ENCODE data around the gene RBM15. TPM values are rescaled to one million over a fixed set of nuclear protein-coding genes. Genes with fewer than 3 reads are reported as not detected.

RBM15 gene
- total RNA-seq, 1 donor from 2014 or later: 36.6 TPM

- TF ChIP-seq, protein P1, sequence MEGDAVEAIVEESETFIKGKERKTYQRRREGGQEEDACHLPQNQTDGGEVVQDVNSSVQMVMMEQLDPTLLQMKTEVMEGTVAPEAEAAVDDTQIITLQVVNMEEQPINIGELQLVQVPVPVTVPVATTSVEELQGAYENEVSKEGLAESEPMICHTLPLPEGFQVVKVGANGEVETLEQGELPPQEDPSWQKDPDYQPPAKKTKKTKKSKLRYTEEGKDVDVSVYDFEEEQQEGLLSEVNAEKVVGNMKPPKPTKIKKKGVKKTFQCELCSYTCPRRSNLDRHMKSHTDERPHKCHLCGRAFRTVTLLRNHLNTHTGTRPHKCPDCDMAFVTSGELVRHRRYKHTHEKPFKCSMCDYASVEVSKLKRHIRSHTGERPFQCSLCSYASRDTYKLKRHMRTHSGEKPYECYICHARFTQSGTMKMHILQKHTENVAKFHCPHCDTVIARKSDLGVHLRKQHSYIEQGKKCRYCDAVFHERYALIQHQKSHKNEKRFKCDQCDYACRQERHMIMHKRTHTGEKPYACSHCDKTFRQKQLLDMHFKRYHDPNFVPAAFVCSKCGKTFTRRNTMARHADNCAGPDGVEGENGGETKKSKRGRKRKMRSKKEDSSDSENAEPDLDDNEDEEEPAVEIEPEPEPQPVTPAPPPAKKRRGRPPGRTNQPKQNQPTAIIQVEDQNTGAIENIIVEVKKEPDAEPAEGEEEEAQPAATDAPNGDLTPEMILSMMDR (IDR thresholded peaks at IDR 0.05): no peak
- TF ChIP-seq POLR2A (IDR thresholded peaks at IDR 0.05) (no peak), POLR2AphosphoS5 (IDR thresholded peaks at IDR 0.05; ENCODE audit: insufficient read depth in 1 of 2, low read depth in 1 of 2) (no peak)
- no peak for DNase-seq (ENCODE audit: extremely low spot score in 2 of 2)
- H3K9me3 ChIP-seq: no peaks in the 10 kb centered on the region
- no peaks in the 10 kb centered on the region for H3K4me1 ChIP-seq
- no peaks in the 10 kb centered on the region for H3K27me3 ChIP-seq
- H3K27ac ChIP-seq: no peak overlapping the region
- no peak overlapping the region for H3K4me3 ChIP-seq
- no peaks in the 10 kb centered on the region for H3K36me3 ChIP-seq
- intact Hi-C loops (cut with DNase I): no loop called here
Measured at GRCh38 chr1:110294308-110294707, 44.9 kb upstream of the RBM15 start.

DNA sequence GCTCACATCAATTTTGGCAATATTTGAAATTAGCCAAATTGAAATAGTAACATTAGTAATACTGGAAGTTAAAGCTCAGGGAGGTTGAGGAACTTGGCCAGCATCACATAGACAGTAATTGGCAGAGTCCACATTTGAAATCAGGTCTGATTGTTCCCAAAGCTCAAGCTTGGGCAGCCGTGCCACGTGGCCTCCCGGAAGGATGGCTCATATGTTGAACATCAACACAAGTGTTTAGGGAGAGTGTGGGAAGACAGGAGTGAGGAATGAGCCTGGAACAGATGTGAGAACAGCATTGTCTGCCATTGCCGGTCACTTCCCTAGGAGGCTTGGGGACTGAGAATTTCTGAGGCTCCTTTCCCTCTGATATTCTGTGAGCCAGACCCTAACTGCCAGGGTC lies 40.2 kb upstream of the RBM15 start:
- Histone ChIP-seq H3K9me3 (no peaks in the 10 kb centered on the region), H3K36me3 (no peaks in the 10 kb centered on the region), H3K4me3 (no peak overlapping the region), H3K4me1 (no peaks in the 10 kb centered on the region), H3K27ac (no peak overlapping the region), H3K27me3 (no peaks in the 10 kb centered on the region)
- TF ChIP-seq POLR2A (IDR thresholded peaks at IDR 0.05): no peak
- DNase-seq (ENCODE audit: extremely low spot score in 2 of 2): no peak
- intact Hi-C loops (cut with DNase I): no loop called here

DNA sequence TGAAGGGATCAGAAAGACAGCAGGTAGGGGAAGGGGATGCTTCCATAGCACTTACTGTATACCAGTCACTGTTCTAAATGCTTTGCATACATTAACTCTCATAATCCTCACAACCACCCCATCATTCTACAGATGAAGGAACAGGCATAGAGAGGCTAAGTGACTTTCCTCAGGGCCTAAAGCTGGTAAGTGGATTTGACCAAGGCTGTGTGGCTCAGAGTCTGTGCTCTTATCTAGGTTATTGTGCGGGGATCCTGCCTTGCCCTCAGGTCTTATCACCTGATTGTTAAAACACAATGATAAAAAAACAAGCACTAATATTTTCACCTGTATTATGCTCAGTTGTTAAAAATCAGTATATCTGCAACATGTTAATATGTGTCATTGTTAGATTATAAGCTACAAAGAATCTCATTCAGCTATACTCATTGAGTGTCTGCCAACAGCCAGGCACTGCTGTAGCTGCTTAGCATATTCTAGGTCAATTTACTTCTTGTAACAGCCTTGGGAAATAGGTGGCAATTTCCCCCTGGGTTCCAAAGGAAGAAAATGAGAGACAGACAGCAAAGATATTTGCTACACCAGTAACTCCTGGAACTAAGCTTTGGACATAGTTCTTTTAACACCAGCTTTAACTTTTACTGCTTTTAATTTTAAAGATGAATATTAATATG lies 38.6 kb upstream of the RBM15 start:
- DNase-seq (ENCODE audit: extremely low spot score in 2 of 2): no peak
- Histone ChIP-seq H3K27ac (no peak overlapping the region), H3K9me3 (no peaks in the 10 kb centered on the region), H3K27me3 (no peaks in the 10 kb centered on the region), H3K4me3 (no peak overlapping the region), H3K36me3 (no peaks in the 10 kb centered on the region), H3K4me1 (no peaks in the 10 kb centered on the region)
- TF ChIP-seq, protein P1 (IDR thresholded peaks at IDR 0.05): no peak
- TF ChIP-seq POLR2A (IDR thresholded peaks at IDR 0.05): no peak
- intact Hi-C loops (cut with DNase I): no loop called here

GRCh38 chr1:110302836-110303235 lies 36.3 kb upstream of the RBM15 start:
- H3K4me1 ChIP-seq: no peaks in the 10 kb centered on the region
- intact Hi-C loops (cut with DNase I): no loop called here
- H3K36me3 ChIP-seq: no peaks in the 10 kb centered on the region
- no peak overlapping the region for H3K4me3 ChIP-seq
- H3K9me3 ChIP-seq: no peaks in the 10 kb centered on the region
- no peak for DNase-seq (ENCODE audit: extremely low spot score in 2 of 2)
- no peak overlapping the region for H3K27ac ChIP-seq
- TF ChIP-seq POLR2A (IDR thresholded peaks at IDR 0.05): no peak
- no peak for TF ChIP-seq POLR2AphosphoS5 (IDR thresholded peaks at IDR 0.05; ENCODE audit: insufficient read depth in 1 of 2, low read depth in 1 of 2)
- TF ChIP-seq, protein P1 (IDR thresholded peaks at IDR 0.05): no peak
- H3K27me3 ChIP-seq: no peaks in the 10 kb centered on the region

GRCh38 chr1:110305900-110306420 lies 33.2 kb upstream of the RBM15 start:
- Histone ChIP-seq H3K9me3 (no peaks in the 10 kb centered on the region), H3K4me1 (no peaks in the 10 kb centered on the region), H3K4me3 (no peak overlapping the region), H3K27ac (no peak overlapping the region), H3K27me3 (no peaks in the 10 kb centered on the region), H3K36me3 (no peaks in the 10 kb centered on the region)
- intact Hi-C loops (cut with DNase I): no loop called here
- TF ChIP-seq POLR2AphosphoS5 (IDR thresholded peaks at IDR 0.05; ENCODE audit: insufficient read depth in 1 of 2, low read depth in 1 of 2): no peak
- TF ChIP-seq POLR2A (IDR thresholded peaks at IDR 0.05): no peak
- TF ChIP-seq, protein P1 (IDR thresholded peaks at IDR 0.05): no peak
- no peak for DNase-seq (ENCODE audit: extremely low spot score in 2 of 2)

Data from vagina (tissue), 2 donors.